Tibial nerve (tissue), 4 donors: ENCODE data around the gene BRD7. TPM values are rescaled to one million over a fixed set of nuclear protein-coding genes. Genes with fewer than 3 reads are reported as not detected.

Experiments used
- DNase-seq, 2 donors: peaks; one replicate each; pipeline ENCODE4 v3.0.0-alpha.2; 2019; ENCODE audit warnings: low spot score in 2 of 2
- H3K27ac ChIP-seq, 4 donors: fragments of 200-600 bp; sonication (generic) in 3 of 4; one replicate each; pipeline ENCODE4 v1.5.1; 2017 to 2019; ENCODE audit warnings: mild to moderate bottlenecking in 1 of 4
- H3K27me3 ChIP-seq, 2 donors: fragments of 200-600 bp; sonication (generic) in 1 of 2; one replicate each; pipeline versions ENCODE4 v1.5.1 to v1.6.0; 2017 to 2019
- H3K36me3 ChIP-seq, 3 donors: fragments of 200-600 bp; sonication (generic); one replicate each; pipeline ENCODE4 v1.5.1; 2018 to 2019
- H3K4me1 ChIP-seq, 4 donors: fragments of 200-600 bp; sonication (generic) in 3 of 4; one replicate each; pipeline ENCODE4 v1.5.1; 2017 to 2019
- H3K4me3 ChIP-seq, 4 donors: fragments of 200-600 bp; sonication (generic) in 3 of 4; one replicate each; pipeline ENCODE4 v1.5.1; 2017 to 2019; ENCODE audit warnings: mild to moderate bottlenecking in 1 of 4, moderate library complexity in 1 of 4
- H3K9me3 ChIP-seq, 4 donors: fragments of 200-600 bp; sonication (generic) in 3 of 4; one replicate each; pipeline ENCODE4 v1.5.1; 2017 to 2019
- CTCF ChIP-seq, 5 experiments: fragments of 200-600 bp in 3 of 5; fragments of 450-650 bp in 2 of 5; sonication (generic) in 3 of 5; IDR thresholded peaks; one replicate each; pipeline ENCODE4 v1.5.1; 2016 to 2019; ENCODE audit warnings: antibody characterized with exemption in 5 of 5, mild to moderate bottlenecking in 3 of 5, moderate library complexity in 2 of 5
- EP300 ChIP-seq, 2 donors: sonication (generic); formaldehyde crosslinking; IDR thresholded peaks; one replicate each; pipeline ENCODE4 v1.6.1; 2017; ENCODE audit warnings: antibody characterized with exemption in 2 of 2, mild to moderate bottlenecking in 1 of 2
- POLR2A ChIP-seq, 2 donors: fragments of 450-650 bp; IDR thresholded peaks; one replicate each; pipeline ENCODE4 v1.6.1; 2017; ENCODE audit warnings: antibody characterized with exemption in 2 of 2, mild to moderate bottlenecking in 2 of 2, moderate library complexity in 2 of 2
- WGBS, 2 donors: methylation state at CpG; one replicate each; pipeline ENCODE4 v1.1.5; 2018; 5-methylcytosine and 5-hydroxymethylcytosine counted together
- total RNA-seq, 4 donors: library from RNA; depleted of rRNA; stranded (reverse); fragments of >200 nt; gene quantifications; one replicate each; pipeline ENCODE4 v1.1.0, GENCODE V29; 2016

Gene BRD7
- total RNA-seq, 4 donors from 2014 or later, result 35.4 to 55.7 (median 41.6) TPM

- WGBS, 2 donors, result 64 to 69% methylated on average over 7 of the region's 7 CpGs
- no peaks in the 10 kb centered on the region for H3K9me3 ChIP-seq
- no peak for DNase-seq
- H3K36me3 ChIP-seq, result no peaks in the 10 kb centered on the region
- H3K27me3 ChIP-seq, result no peaks in the 10 kb centered on the region
- no peak overlapping the region for H3K4me3 ChIP-seq
- H3K4me1 ChIP-seq, result no peaks in the 10 kb centered on the region
- H3K27ac ChIP-seq, result no peak overlapping the region
- TF ChIP-seq POLR2A (IDR thresholded peaks at IDR 0.05), result no peak
- TF ChIP-seq EP300 (IDR thresholded peaks at IDR 0.05), result no peak
- TF ChIP-seq CTCF (IDR thresholded peaks at IDR 0.05), result no peak
Observed at GRCh38 chr16:50384500-50385135, 15.8 kb upstream of the BRD7 start.

- no peak for DNase-seq
- no peaks in the 10 kb centered on the region for H3K36me3 ChIP-seq
- H3K4me1 ChIP-seq, result no peaks in the 10 kb centered on the region
- TF ChIP-seq CTCF (IDR thresholded peaks at IDR 0.05) (no peak), EP300 (IDR thresholded peaks at IDR 0.05) (no peak), POLR2A (IDR thresholded peaks at IDR 0.05) (no peak)
- H3K27ac ChIP-seq, result no peak overlapping the region
- H3K4me3 ChIP-seq, result no peak overlapping the region
- no peaks in the 10 kb centered on the region for H3K27me3 ChIP-seq
- WGBS, 2 donors, result 75 to 78% methylated on average over 8 of the region's 8 CpGs
- no peaks in the 10 kb centered on the region for H3K9me3 ChIP-seq
Observed at GRCh38 chr16:50381679-50382440, 13.1 kb upstream of the BRD7 start.

- no peaks in the 10 kb centered on the region for H3K27me3 ChIP-seq
- no peak for TF ChIP-seq POLR2A (IDR thresholded peaks at IDR 0.05)
- TF ChIP-seq CTCF (IDR thresholded peaks at IDR 0.05), result no peak
- TF ChIP-seq EP300 (IDR thresholded peaks at IDR 0.05), result no peak
- H3K9me3 ChIP-seq, result no peaks in the 10 kb centered on the region
- DNase-seq, result no peak
- no peak overlapping the region for H3K27ac ChIP-seq
- no peak overlapping the region for H3K4me3 ChIP-seq
- no peaks in the 10 kb centered on the region for H3K4me1 ChIP-seq
- H3K36me3 ChIP-seq, result no peaks in the 10 kb centered on the region
Observed at GRCh38 chr16:50378417-50378816, 9.6 kb upstream of the BRD7 start.

- no peak overlapping the region for H3K27ac ChIP-seq
- TF ChIP-seq CTCF (IDR thresholded peaks at IDR 0.05) (no peak), POLR2A (IDR thresholded peaks at IDR 0.05) (no peak), EP300 (IDR thresholded peaks at IDR 0.05) (no peak)
- H3K27me3 ChIP-seq, result no peaks in the 10 kb centered on the region
- DNase-seq, result no peak
- 61 to 66% methylated on average over 4 of the region's 4 CpGs for WGBS, 2 donors
- no peaks in the 10 kb centered on the region for H3K9me3 ChIP-seq
- no peaks in the 10 kb centered on the region for H3K36me3 ChIP-seq
- H3K4me3 ChIP-seq, result no peak overlapping the region
- no peaks in the 10 kb centered on the region for H3K4me1 ChIP-seq
Observed at GRCh38 chr16:50377001-50377400, 8.2 kb upstream of the BRD7 start.

- WGBS, 2 donors, result 88 to 89% methylated on average over 9 of the region's 9 CpGs
- peak overlapping the region in 3 of 4 donors; percentile 11 to 80 (median 74) for H3K27ac ChIP-seq
- TF ChIP-seq EP300 (IDR thresholded peaks at IDR 0.05) (no peak), POLR2A (IDR thresholded peaks at IDR 0.05) (no peak), CTCF (IDR thresholded peaks at IDR 0.05) (no peak)
Observed at GRCh38 chr16:50373780-50374179, 5.0 kb upstream of the BRD7 start.

More at GRCh38 chr16:50373780-50374179, 5.0 kb upstream of the BRD7 start:
- Histone ChIP-seq H3K4me3 (no peak overlapping the region), H3K9me3 (no peaks in the 10 kb centered on the region), H3K27me3 (no peaks in the 10 kb centered on the region), H3K4me1 (peaks cover 0 to 8% (median 0%) of the 10 kb centered on the region in 4 donors), H3K36me3 (no peaks in the 10 kb centered on the region)
- no peak for DNase-seq
